Tibial nerve (tissue), 3 donors: Measurements from ENCODE around the gene MMP17.

Source experiments
- CTCF ChIP-seq, 5 experiments: fragments of 200-600 bp in 3 of 5; fragments of 450-650 bp in 2 of 5; sonication (generic) in 3 of 5; IDR thresholded peaks; one replicate each; pipeline ENCODE4 v1.5.1; 2016 to 2019; ENCODE audit warnings: antibody characterized with exemption in 5 of 5, mild to moderate bottlenecking in 3 of 5, moderate library complexity in 2 of 5
- POLR2A ChIP-seq, 2 donors: fragments of 450-650 bp; IDR thresholded peaks; one replicate each; pipeline ENCODE4 v1.6.1; 2017; ENCODE audit warnings: antibody characterized with exemption in 2 of 2, mild to moderate bottlenecking in 2 of 2, moderate library complexity in 2 of 2

GRCh38 chr12:131843527-131843926, 15.3 kb downstream of the MMP17 start:
- TF ChIP-seq CTCF (IDR thresholded peaks at IDR 0.05) (no peak), POLR2A (IDR thresholded peaks at IDR 0.05) (no peak)
